ENCODE data around the gene PRAF2. TPM values are rescaled to one million over a fixed set of nuclear protein-coding genes. Genes with fewer than 3 reads are reported as not detected.

Gene PRAF2, protein sequence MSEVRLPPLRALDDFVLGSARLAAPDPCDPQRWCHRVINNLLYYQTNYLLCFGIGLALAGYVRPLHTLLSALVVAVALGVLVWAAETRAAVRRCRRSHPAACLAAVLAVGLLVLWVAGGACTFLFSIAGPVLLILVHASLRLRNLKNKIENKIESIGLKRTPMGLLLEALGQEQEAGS
- 38.4 to 47.1 TPM (median 41.9 TPM) in 5 replicates for total RNA-seq (2022; extraction: Qiagen RNA extraction; ENCODE audit: low read depth)

DNA sequence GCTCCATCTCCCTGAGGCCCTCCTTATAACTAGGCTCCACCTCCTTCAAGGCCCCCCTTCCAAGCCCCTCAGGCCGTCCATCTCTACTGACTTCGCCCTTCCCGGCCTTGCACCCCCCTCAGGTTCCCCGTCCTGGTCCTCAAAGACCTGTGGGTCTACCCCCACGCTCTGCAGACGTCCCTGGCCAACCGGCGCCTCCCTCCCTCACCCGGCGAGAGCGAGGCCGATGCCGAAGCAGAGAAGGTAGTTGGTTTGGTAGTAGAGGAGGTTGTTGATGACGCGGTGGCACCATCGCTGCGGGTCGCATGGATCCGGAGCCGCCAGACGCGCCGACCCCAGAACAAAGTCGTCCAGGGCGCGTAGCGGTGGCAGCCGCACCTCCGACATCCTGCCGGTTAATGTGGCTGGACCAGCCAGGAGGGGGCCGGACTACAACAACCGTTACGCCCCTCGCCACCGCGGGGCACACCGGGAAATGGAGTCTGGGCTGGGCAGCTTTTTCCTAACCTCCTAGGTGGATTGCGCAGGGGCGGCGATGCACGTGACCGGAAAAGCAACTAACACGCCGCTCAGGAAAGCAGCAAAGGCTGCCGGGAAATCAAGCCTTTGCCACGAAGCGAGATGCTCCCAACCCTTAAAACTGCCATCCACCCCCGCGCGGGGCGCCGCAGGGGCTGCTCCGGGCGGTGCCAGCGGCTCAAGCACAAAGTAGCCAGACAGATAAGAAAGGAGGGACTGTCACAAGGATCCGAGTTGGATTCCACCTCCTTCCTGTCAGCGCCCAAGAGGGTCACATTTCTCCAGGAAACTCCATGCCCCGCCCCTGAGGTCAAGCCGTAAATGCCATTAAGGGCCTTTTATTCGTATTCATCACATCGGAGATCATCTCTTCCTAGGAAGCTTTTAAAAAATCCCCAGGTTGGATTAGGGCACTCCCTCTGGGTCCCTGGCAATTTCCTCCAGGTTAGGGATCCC is at the start of gene PRAF2:
TSS of gene PRAF2 (minus strand) at position 402 of the 975 bp plus-strand sequence. CDS start at position 387, 15 bp downstream.

GRCh38 chrX:49079489-49080428 is 6.0 kb upstream of the PRAF2 start, which contains the start of gene WDR45:
WDR45 (minus strand) TSS chrX:49079887; CDS start chrX:49078095, 1,792 bp downstream.

GRCh38 chrX:49058794-49059193 is 15.0 kb downstream of the PRAF2 start, which contains the start of gene CCDC120:
CCDC120 (plus strand) TSS chrX:49058999; CDS start chrX:49062042, 3,043 bp downstream.

GRCh38 chrX:49043220-49043986 is 30.4 kb downstream of the PRAF2 start, which contains the start of gene TFE3:
TFE3 (minus strand) TSS chrX:49043357; CDS start chrX:49043226, 131 bp downstream.

Other genes with a start within 250 kb of the PRAF2 start
- 0.06 to 0.17 TPM (median 0.13 TPM) in 3 of 5 replicates, not detected in the others for gene ERAS, start 247.5 kb downstream of the PRAF2 start, total RNA-seq (2022; extraction: Qiagen RNA extraction; ENCODE audit: low read depth)
- gene PCSK1N, start 238.4 kb downstream of the PRAF2 start, total RNA-seq (2022; extraction: Qiagen RNA extraction; ENCODE audit: low read depth), result 12.5 to 45.5 TPM (median 39.5 TPM) in 5 replicates
- 84.7 to 110 TPM (median 97.3 TPM) in 5 replicates for gene TIMM17B, start 176.2 kb downstream of the PRAF2 start, total RNA-seq (2022; extraction: Qiagen RNA extraction; ENCODE audit: low read depth)
- gene PQBP1, start 176.1 kb downstream of the PRAF2 start, total RNA-seq (2022; extraction: Qiagen RNA extraction; ENCODE audit: low read depth), result 94.0 to 114 TPM (median 101 TPM) in 5 replicates
- gene SLC35A2, start 162.4 kb downstream of the PRAF2 start, total RNA-seq (2022; extraction: Qiagen RNA extraction; ENCODE audit: low read depth), result 57.8 to 68.9 TPM (median 66.8 TPM) in 5 replicates
- 9.4 to 11.6 TPM (median 10.2 TPM) in 5 replicates for gene PIM2, start 155.0 kb downstream of the PRAF2 start, total RNA-seq (2022; extraction: Qiagen RNA extraction; ENCODE audit: low read depth)
- gene OTUD5, start 116.4 kb downstream of the PRAF2 start, total RNA-seq (2022; extraction: Qiagen RNA extraction; ENCODE audit: low read depth), result 56.9 to 67.2 TPM (median 63.1 TPM) in 5 replicates
- 1.2 to 1.6 TPM (median 1.3 TPM) in 5 replicates for gene KCND1, start 102.2 kb downstream of the PRAF2 start, total RNA-seq (2022; extraction: Qiagen RNA extraction; ENCODE audit: low read depth)
- 15.1 to 24.5 TPM (median 22.6 TPM) in 5 replicates for gene GRIPAP1, start 71.7 kb downstream of the PRAF2 start, total RNA-seq (2022; extraction: Qiagen RNA extraction; ENCODE audit: low read depth)
- 49.6 to 63.0 TPM (median 61.3 TPM) in 5 replicates for gene TFE3, start 30.6 kb downstream of the PRAF2 start, total RNA-seq (2022; extraction: Qiagen RNA extraction; ENCODE audit: low read depth)
- 2.7 to 4.6 TPM (median 3.9 TPM) in 5 replicates for gene CCDC120, start 15.0 kb downstream of the PRAF2 start, total RNA-seq (2022; extraction: Qiagen RNA extraction; ENCODE audit: low read depth)
- 52.8 to 63.0 TPM (median 58.4 TPM) in 5 replicates for gene WDR45, start 5.9 kb upstream of the PRAF2 start, total RNA-seq (2022; extraction: Qiagen RNA extraction; ENCODE audit: low read depth)
- 21.5 to 26.5 TPM (median 24.5 TPM) in 5 replicates for gene GPKOW, start 49.7 kb upstream of the PRAF2 start, total RNA-seq (2022; extraction: Qiagen RNA extraction; ENCODE audit: low read depth)
- 1.8 to 3.5 TPM (median 3.0 TPM) in 5 replicates for gene MAGIX, start 88.8 kb upstream of the PRAF2 start, total RNA-seq (2022; extraction: Qiagen RNA extraction; ENCODE audit: low read depth)
- gene PLP2, start 97.9 kb upstream of the PRAF2 start, total RNA-seq (2022; extraction: Qiagen RNA extraction; ENCODE audit: low read depth), result 328 to 431 TPM (median 410 TPM) in 5 replicates
- 17.1 to 22.4 TPM (median 20.3 TPM) in 5 replicates for gene PRICKLE3, start 112.4 kb upstream of the PRAF2 start, total RNA-seq (2022; extraction: Qiagen RNA extraction; ENCODE audit: low read depth)
- gene SYP, start 126.2 kb upstream of the PRAF2 start, total RNA-seq (2022; extraction: Qiagen RNA extraction; ENCODE audit: low read depth), result 2.6 to 3.4 TPM (median 3.1 TPM) in 5 replicates
- gene CACNA1F, start 159.3 kb upstream of the PRAF2 start, total RNA-seq (2022; extraction: Qiagen RNA extraction; ENCODE audit: low read depth), result not detected in 5 replicates
- 13.1 to 17.2 TPM (median 16.1 TPM) in 5 replicates for gene CCDC22, start 161.5 kb upstream of the PRAF2 start, total RNA-seq (2022; extraction: Qiagen RNA extraction; ENCODE audit: low read depth)
- gene FOXP3, start 190.7 kb upstream of the PRAF2 start, total RNA-seq (2022; extraction: Qiagen RNA extraction; ENCODE audit: low read depth), result 0.10 to 0.21 TPM (median 0.12 TPM) in 5 replicates
- 2.2 to 3.7 TPM (median 2.6 TPM) in 5 replicates for gene PPP1R3F, start 195.8 kb upstream of the PRAF2 start, total RNA-seq (2022; extraction: Qiagen RNA extraction; ENCODE audit: low read depth)
- not detected in 5 replicates for gene GAGE10, start 229.6 kb upstream of the PRAF2 start, total RNA-seq (2022; extraction: Qiagen RNA extraction; ENCODE audit: low read depth)
- not detected in 5 replicates for gene GAGE12J, start 248.0 kb upstream of the PRAF2 start, total RNA-seq (2022; extraction: Qiagen RNA extraction; ENCODE audit: low read depth)